Measurements from ENCODE around the gene EGFLAM.

- TF ChIP-seq POLR2AphosphoS5 (IDR thresholded peaks at IDR 0.05) = no peak
- TF ChIP-seq CTCF (IDR thresholded peaks at IDR 0.05) = no peak
- no peak for TF ChIP-seq POLR2A (IDR thresholded peaks at IDR 0.05; ENCODE audit: low read depth)
These were observed 198.5 kb downstream of the EGFLAM start for GRCh38 chr5:38456657-38457399.

Measured in esophagus muscularis mucosa (tissue), 3 donors.